ENCODE results near the gene RFFL. TPM values are rescaled to one million over a fixed set of nuclear protein-coding genes. Genes with fewer than 3 reads are reported as not detected.
"Not testable (repeated sequence)": the region's sequence is repeated elsewhere in the genome, so short reads cannot be mapped to it uniquely, and the experiment has no call there.

The RFFL gene
- total RNA-seq, 4 donors from 2014 or later = 11.5 to 38.5 (median 14.6) TPM

DNA sequence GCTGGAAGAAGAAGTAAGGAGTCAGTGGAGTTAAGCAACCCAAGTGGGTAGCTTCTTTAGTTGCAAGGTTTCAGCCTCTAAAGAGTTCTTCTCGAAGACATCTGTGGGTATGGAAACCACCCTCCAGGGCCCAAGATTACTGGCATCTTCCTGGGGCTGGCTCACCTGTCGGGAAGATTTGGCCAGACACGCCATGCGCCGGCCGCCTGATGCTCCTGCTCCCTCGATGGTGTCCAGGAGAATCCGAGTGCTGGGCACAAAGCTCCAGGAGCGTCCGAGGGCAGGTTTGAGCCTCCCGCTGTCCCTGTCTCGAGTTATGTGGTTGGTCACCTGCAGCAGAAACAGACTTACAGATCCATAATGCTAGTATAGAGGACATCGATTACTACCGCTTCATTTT, 37.5 kb upstream of the RFFL start:
- intact Hi-C loops (cut with DNase I; ENCODE audit: low total_unique reads) = no loop called here
- H3K36me3 ChIP-seq = no peaks in the 10 kb centered on the region
- DNase-seq = no peak
- H3K4me1 ChIP-seq = no peaks in the 10 kb centered on the region
- no peak overlapping the region for H3K4me3 ChIP-seq
- TF ChIP-seq, protein P1, sequence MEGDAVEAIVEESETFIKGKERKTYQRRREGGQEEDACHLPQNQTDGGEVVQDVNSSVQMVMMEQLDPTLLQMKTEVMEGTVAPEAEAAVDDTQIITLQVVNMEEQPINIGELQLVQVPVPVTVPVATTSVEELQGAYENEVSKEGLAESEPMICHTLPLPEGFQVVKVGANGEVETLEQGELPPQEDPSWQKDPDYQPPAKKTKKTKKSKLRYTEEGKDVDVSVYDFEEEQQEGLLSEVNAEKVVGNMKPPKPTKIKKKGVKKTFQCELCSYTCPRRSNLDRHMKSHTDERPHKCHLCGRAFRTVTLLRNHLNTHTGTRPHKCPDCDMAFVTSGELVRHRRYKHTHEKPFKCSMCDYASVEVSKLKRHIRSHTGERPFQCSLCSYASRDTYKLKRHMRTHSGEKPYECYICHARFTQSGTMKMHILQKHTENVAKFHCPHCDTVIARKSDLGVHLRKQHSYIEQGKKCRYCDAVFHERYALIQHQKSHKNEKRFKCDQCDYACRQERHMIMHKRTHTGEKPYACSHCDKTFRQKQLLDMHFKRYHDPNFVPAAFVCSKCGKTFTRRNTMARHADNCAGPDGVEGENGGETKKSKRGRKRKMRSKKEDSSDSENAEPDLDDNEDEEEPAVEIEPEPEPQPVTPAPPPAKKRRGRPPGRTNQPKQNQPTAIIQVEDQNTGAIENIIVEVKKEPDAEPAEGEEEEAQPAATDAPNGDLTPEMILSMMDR (IDR thresholded peaks at IDR 0.05) = no peak
- no peak for TF ChIP-seq POLR2A (IDR thresholded peaks at IDR 0.05)
- no peaks in the 10 kb centered on the region for H3K27me3 ChIP-seq
- H3K9me3 ChIP-seq = no peaks in the 10 kb centered on the region
- no peak overlapping the region for H3K27ac ChIP-seq

GRCh38 chr17:35099908-35100307, 36.4 kb upstream of the RFFL start:
- no peak for DNase-seq
- Histone ChIP-seq H3K4me1 (no peaks in the 10 kb centered on the region), H3K27ac (no peak overlapping the region), H3K36me3 (no peaks in the 10 kb centered on the region), H3K9me3 (no peaks in the 10 kb centered on the region), H3K4me3 (no peak overlapping the region), H3K27me3 (no peaks in the 10 kb centered on the region)
- intact Hi-C loops (cut with DNase I; ENCODE audit: low total_unique reads) = no loop called here
- TF ChIP-seq, protein P1 (IDR thresholded peaks at IDR 0.05) = no peak
- no peak for TF ChIP-seq POLR2A (IDR thresholded peaks at IDR 0.05)

DNA sequence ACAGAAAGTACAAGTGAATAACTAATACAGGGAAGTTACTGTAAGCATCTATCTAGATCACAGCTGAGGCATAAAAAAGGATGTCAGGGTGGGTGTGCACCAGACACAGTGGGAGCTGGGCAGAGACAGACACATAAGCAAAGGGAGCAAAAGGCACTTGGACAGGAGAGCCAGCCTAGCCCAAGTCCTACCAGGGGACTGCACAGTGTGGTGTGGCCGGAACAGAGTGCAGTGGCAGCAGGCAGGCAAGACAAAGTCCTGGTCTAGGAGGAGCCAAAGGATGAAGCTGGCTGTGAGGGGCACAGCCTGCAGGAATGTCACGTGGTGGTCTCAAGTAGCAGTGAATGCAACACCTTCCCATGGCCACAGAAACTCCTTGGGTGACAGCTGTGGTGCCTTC, 34.3 kb upstream of the RFFL start:
- DNase-seq = no peak
- Histone ChIP-seq H3K36me3 (no peaks in the 10 kb centered on the region), H3K27me3 (no peaks in the 10 kb centered on the region), H3K4me1 (no peaks in the 10 kb centered on the region), H3K9me3 (no peaks in the 10 kb centered on the region), H3K27ac (no peak overlapping the region), H3K4me3 (no peak overlapping the region)
- TF ChIP-seq, protein P1 (IDR thresholded peaks at IDR 0.05) = no peak
- TF ChIP-seq POLR2A (IDR thresholded peaks at IDR 0.05) = no peak
- intact Hi-C loops (cut with DNase I; ENCODE audit: low total_unique reads) = no loop called here

DNA sequence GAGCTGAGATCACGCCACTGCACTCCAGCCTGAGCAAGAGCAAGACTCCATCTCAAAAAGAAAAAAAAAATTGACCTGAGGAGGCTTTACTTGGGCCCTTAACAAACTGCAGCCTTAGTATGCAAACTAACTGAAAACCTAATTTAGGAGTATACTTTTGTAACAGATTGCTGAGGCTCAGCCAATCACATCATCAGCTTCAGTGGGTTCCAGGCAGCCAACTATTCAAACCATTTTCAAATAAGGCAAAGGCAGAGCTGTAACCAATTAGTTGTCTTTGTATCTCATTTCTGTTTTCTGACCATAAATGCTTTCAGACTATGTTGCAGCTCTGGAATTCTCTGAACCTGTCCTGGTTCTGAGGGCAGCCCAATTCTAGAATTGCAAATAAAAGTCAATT, 32.2 kb upstream of the RFFL start:
- Histone ChIP-seq H3K4me1 (no peaks in the 10 kb centered on the region), H3K27ac (no peak overlapping the region), H3K36me3 (no peaks in the 10 kb centered on the region), H3K9me3 (no peaks in the 10 kb centered on the region), H3K4me3 (no peak overlapping the region), H3K27me3 (no peaks in the 10 kb centered on the region)
- intact Hi-C loops (cut with DNase I; ENCODE audit: low total_unique reads) = no loop called here
- TF ChIP-seq, protein P1 (IDR thresholded peaks at IDR 0.05) = no peak
- TF ChIP-seq POLR2A (IDR thresholded peaks at IDR 0.05) = no peak
- DNase-seq = no peak

- Histone ChIP-seq H3K9me3 (no peaks in the 10 kb centered on the region), H3K27ac (no peak overlapping the region), H3K27me3 (no peaks in the 10 kb centered on the region), H3K4me3 (no peak overlapping the region), H3K36me3 (no peaks in the 10 kb centered on the region), H3K4me1 (no peaks in the 10 kb centered on the region)
- TF ChIP-seq, protein P1 (IDR thresholded peaks at IDR 0.05) = no peak
- no peak for TF ChIP-seq POLR2A (IDR thresholded peaks at IDR 0.05)
- intact Hi-C loops (cut with DNase I; ENCODE audit: low total_unique reads) = no loop called here
- no peak for DNase-seq
Measured at GRCh38 chr17:35094902-35095301, 31.4 kb upstream of the RFFL start.

DNA sequence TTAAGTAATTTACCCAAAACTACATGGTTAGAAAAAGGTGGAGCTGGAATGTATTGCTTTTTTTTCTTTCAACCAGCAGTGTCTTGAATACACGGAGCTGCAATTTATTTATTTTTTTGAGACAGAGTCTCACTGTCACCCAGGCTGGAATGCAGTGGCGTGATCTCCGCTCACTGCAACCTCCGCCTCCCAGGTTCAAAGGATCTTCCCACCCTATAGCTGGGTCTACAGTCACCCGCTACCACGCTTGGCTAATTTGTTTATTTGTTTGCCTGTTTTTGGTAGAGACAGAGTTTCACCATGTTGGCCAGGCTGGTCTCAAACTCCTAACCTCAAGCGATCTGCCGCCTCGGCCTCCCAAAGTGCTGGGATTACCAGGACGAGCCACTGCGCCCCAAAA, 27.2 kb upstream of the RFFL start:
- intact Hi-C loops (cut with DNase I; ENCODE audit: low total_unique reads); H3K27ac ChIP-seq: not testable (repeated sequence)

More for the DNA sequence above, 27.2 kb upstream of the RFFL start:
- not testable (repeated sequence) for H3K4me3 ChIP-seq, H3K27me3 ChIP-seq, DNase-seq, H3K36me3 ChIP-seq, H3K9me3 ChIP-seq, H3K4me1 ChIP-seq

Measured in uterus (tissue), 4 donors.